ES-I3 (cell line): ENCODE measurements around the gene PROM2.

Experiments used
- H3K36me3 ChIP-seq: 2 replicates; pipeline ENCODE4 v1.6.1; 2013; ENCODE audit warnings: mild to moderate bottlenecking, low read length, control low read depth, moderate library complexity; ENCODE audit not compliant: insufficient read depth
- H3K4me1 ChIP-seq: 2 replicates; pipeline ENCODE4 v1.6.1; 2013; ENCODE audit warnings: mild to moderate bottlenecking, control low read depth, low read length; ENCODE audit not compliant: insufficient read depth
- H3K9ac ChIP-seq: 2 replicates; pipeline ENCODE4 v1.6.1; 2013; ENCODE audit warnings: low read depth, mild to moderate bottlenecking, low read length, moderate library complexity
- H3K9me3 ChIP-seq: 2 replicates; pipeline ENCODE4 v1.6.1; 2013; ENCODE audit warnings: mild to moderate bottlenecking, low read length, moderate library complexity; ENCODE audit not compliant: control insufficient read depth, insufficient read depth

The PROM2 gene

DNA sequence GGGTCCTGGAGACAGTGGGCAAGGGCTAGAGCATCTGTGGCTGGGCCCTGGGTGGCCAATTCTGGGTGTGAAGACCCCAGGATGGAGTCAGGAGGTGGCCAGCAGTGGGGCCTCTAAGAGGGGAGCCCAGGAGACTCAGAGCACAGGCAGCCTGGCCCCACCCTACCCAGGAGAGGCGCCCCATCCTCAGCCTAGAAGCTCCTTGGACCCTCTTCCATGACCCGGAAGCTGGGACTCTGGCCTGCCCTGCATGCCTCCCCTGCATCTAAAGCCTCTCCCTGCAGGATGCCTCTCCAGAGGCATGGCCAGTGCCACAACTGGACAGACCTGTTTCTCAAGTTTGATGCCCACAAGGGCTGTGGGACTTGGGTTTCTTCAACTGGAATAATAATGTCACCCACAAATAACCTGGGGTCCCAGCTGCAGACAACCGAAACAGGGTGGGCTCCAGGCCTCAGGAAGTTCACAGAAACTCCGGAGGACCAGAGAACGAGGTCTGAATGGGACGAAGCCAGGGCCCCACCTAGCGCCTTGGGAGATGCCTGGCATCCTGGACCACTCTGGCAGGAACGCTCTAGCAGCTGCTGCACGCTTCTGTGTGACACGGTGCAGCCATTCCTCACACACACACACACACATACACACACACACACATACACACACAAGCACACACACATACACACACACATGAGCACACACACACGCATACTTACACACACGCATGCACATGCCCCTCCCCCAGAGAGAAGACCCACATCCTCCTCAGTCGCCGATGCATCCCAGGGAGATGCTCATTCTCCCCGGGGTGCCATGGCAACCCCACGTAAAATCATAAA lies 39.3 kb downstream of the PROM2 start:
- Histone ChIP-seq H3K36me3 (no peaks in the 10 kb centered on the region), H3K9me3 (no peaks in the 10 kb centered on the region), H3K9ac (no peak overlapping the region), H3K4me1 (no peaks in the 10 kb centered on the region)

DNA sequence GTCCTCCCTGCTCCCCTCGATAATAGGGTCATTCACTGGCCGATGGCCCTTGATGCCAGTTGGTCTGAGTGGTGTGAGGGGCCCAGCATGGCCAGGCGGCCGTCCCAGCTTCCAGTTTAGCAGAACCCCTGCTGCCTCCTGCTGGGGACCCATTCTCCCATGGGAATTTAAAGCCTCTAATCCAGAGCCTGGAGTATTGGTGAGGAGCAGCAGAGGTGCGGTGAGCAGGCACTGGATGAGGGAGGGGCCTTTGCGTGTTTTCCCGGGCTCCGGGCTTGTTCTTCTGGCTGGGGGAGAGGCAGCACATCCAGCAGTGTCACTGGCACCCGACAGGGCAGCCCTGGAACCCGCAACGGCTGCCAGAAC lies 40.3 kb downstream of the PROM2 start:
- H3K36me3 ChIP-seq, result no peaks in the 10 kb centered on the region
- H3K4me1 ChIP-seq, result no peaks in the 10 kb centered on the region
- no peaks in the 10 kb centered on the region for H3K9me3 ChIP-seq
- no peak overlapping the region for H3K9ac ChIP-seq

DNA sequence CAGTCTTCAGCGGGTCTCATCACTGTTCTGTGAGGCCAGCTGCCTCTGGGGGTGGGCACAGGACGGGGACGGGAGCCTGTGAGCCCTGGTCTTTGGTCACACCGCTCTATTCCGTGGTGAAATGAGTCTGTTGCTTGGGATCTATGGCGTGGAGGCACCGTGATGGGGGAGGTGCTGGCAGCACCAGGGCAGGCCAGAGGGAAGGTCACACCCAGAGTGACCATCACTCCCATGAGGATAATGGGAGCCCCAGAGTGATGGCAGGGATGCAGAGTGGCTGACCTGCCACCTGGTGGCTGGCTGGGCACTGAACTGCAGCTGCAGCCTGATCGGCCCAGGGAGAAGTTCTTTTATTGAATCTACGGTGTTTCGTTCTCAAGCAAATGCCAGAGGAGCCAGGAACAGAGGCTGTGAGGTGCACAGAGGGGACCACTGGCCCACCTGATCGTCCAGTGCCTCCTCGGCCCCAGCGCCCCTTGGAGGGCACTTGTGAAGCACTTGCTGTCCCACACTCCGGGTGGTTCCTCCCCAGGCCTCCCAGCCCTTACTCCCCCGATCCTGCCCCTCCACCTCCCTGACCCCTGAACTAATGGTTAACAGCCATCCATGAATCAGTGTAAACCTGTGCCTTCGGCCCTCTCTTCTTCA lies 40.8 kb downstream of the PROM2 start:
- no peaks in the 10 kb centered on the region for H3K9me3 ChIP-seq

DNA sequence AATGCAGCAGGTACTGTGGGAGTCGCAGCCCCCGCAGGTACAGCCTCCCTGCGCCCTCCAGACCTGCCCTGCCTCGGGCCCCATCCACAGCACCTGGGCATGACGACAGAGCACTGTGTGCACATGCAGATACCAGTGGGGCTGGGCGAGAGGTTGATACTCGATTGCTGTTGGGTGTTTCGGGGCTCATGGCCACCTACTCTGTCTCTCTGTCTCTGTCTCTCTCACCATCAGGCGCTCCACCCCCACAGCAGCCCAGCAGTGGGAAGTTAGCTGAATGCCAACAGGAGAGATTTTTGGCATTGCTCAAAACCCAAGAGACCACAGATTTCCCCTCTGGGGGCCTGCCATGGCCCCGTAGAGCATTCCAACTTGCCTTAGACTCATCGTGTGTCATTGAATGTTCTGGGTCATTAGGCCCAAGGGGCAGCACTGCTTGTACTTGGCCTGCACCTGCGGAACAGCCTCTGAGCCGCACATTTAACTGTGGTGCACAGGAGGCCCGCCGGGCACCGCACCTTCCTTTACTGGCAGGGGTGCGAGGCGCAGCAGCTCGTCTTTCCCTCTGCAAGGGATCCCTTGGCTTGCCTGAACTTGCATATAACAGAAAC lies 41.7 kb downstream of the PROM2 start:
- Histone ChIP-seq H3K36me3 (no peaks in the 10 kb centered on the region), H3K9me3 (no peaks in the 10 kb centered on the region), H3K4me1 (no peaks in the 10 kb centered on the region), H3K9ac (no peak overlapping the region)

More for the DNA sequence above, 40.8 kb downstream of the PROM2 start:
- Histone ChIP-seq H3K9ac (no peak overlapping the region), H3K36me3 (no peaks in the 10 kb centered on the region), H3K4me1 (no peaks in the 10 kb centered on the region)

DNA sequence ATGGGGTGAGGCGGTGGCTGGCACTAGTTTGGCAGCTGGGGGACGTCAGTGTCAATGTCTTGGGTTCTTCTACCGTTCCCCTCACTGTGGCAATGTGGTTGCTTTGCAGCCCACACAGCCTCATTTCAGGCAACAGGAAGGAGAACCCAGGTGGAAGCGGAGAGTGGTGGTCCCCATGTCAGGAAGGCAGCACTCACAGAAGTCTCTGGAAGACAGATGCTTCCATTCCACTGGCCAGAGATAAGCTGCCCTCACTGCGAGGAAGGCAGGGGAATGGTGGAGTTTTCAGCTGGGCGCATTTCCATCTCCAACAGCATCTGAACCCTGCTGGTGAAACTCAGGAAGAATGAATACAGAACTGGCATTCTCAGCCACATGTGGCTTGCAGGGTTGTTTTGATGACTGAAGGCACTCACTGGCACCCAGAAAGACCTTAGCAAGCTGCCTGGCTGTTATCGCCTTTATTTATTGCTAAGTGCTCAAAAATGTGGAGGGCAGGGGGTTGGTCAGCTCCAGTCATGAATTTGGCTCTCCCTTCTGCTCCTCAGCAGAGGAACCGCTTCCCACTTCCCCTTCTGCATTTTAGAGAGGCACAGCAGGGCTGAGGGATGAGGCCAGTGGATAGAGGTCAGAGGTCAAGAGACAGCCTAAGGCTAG lies 42.3 kb downstream of the PROM2 start:
- no peaks in the 10 kb centered on the region for H3K9me3 ChIP-seq
- no peak overlapping the region for H3K9ac ChIP-seq
- no peaks in the 10 kb centered on the region for H3K36me3 ChIP-seq
- H3K4me1 ChIP-seq, result no peaks in the 10 kb centered on the region

DNA sequence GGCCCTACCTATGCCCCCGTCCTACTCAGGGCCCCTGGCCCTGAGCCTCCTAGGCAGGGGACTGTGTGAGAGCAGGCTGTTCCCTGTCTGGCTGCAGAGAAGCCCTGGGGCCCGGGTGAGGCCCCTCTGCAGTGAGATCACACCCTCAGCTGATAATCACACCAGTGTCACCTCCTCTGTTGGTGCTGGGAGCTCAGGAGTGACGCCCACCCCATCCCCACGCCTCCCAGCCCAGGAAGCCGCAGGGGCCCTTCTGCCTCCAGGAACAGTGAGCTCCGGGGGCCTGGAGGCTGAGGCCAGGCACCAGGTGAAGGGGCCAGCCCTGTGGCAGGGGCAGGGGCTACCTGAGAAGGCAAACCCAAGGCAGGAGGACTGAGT lies 42.9 kb downstream of the PROM2 start:
- no peaks in the 10 kb centered on the region for H3K9me3 ChIP-seq
- H3K9ac ChIP-seq, result no peak overlapping the region
- H3K4me1 ChIP-seq, result no peaks in the 10 kb centered on the region
- no peaks in the 10 kb centered on the region for H3K36me3 ChIP-seq

DNA sequence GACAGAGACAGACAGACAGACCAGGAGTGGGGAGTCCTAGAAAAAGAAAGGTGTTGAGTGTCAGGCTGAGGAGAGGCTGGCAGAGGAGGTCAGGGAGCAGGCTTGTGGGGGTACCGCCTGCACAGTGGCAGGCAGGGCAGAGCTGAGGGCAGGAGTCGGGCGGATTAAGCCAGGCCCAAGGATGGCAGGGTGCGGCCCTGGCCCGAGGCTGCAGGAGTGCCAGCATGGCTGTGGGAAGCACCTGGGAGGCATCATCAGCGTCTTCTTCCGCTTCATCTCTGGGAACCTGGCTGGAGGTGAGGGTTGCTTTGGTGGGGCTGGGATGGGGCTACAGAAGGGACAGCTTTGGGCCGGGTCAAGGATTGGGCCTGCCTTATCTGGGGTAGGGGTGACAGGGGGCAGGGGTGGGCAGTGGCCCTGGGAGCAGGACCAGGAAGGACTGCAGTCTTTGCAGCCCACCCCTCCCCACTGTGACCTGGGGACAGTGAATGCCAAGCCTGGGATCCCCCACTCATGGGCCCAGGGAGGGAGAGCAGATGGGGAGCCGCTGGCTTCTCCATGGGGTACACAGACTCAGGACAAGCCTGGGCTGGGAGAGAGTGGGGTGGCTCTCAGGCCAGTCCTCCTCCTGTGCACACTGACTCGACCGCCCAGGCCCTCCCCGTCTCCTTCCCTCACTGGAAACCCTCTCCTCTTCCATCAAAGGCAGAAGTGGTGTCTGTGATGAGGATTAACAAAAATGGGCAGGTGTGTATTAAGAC lies 43.6 kb downstream of the PROM2 start:
- Histone ChIP-seq H3K36me3 (no peaks in the 10 kb centered on the region), H3K9me3 (no peaks in the 10 kb centered on the region), H3K9ac (no peak overlapping the region), H3K4me1 (no peaks in the 10 kb centered on the region)

DNA sequence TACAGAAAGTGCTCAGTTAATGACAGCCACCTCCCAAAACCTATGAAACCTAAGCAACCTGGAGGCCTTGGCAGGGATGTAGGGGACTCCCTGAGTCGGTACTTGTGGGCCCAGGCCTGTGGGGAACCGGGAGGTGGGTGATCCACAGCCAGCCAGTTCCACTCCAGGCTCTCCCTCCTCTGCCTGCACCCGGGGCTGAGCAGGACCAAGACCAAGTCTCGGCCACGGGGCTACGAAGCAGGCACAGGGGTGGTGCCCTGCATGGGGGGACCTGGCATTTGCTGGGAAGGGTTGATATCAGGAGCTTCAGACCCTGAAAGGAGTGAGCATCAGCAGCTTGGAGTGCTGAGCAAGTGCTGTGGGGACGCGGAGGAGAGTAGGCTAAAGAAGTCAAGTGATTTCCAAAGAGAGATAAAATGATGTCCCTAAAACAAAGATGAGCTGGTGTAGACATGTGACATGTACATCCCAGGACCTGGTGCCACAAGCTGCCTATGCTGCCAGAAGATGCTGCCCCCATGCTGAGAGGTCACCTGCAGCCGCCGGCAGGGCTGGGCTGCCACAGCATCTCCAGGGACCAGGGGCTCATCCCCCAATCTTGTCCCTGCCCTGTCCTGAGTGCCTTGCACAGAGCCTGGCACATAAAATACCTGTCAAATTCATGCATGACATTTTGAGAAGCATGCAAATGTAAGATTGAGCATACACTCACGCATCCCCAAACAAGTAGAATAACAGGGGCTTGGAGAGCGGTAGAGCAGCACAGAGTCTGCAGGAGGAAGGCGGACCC lies 44.4 kb downstream of the PROM2 start:
- H3K4me1 ChIP-seq, result no peaks in the 10 kb centered on the region
- H3K36me3 ChIP-seq, result no peaks in the 10 kb centered on the region
- H3K9me3 ChIP-seq, result no peaks in the 10 kb centered on the region
- H3K9ac ChIP-seq, result no peak overlapping the region

DNA sequence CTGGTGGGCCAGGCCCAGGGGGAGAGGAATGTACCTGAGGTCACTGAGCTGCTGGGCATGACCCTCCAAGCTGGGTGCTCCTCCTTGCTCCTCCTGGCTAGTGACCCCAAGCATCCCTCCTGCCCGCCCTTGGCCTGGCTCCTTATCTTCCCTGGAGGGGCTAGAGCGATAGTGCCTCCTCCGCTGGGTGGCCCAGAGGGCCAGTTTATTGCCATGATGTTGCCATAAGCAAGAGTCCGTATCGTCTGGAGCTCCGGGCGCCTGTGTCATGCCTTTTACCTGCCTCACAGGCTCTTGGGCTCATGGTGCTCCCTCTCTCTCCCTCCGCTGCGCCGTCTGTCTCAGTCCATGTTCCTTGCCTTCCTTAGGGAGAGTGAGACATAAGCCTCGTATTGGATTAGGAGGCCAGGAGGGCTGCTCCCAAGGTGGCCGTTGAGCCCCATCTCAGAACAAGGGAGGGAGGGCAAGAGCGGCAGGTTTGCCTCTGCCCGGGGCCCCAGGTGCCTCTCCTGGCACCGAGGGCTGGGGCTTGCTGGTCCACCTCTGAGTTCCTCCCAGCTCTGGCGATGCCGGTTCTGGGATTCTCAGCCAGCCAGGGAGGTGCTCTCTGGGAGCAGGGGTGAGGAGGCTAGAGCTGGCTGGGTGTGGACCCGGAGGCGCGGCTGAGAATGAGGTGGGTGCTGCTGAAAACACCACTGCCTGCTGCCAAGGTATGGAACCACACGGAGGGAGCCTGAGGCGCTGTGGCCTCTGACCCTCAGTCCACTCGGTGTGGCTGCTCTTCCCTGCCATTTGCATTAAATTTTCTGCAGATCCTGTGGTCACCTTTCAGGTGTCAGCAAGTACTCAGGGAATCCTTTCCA lies 45.5 kb downstream of the PROM2 start:
- Histone ChIP-seq H3K4me1 (no peaks in the 10 kb centered on the region), H3K36me3 (no peaks in the 10 kb centered on the region), H3K9me3 (no peaks in the 10 kb centered on the region), H3K9ac (no peak overlapping the region)

DNA sequence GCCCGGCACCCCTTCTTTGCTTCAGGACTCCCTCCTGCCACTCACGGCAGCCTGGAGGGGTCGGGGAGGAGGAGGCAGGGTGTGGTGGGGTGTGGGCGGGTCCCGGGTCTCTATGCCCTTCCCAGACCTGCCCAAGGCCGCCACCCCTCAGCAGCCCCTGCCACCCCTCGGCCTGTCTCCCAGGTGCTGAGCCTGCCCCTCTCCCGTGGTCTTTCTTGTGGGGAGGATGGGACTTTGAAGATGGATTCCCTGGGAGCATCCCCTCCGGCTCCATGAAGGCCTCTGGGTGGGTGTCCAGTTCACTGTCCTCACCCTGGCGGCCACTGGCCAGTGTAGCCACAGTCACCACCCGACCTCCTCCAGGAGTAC lies 46.1 kb downstream of the PROM2 start:
- Histone ChIP-seq H3K9me3 (no peaks in the 10 kb centered on the region), H3K9ac (no peak overlapping the region), H3K4me1 (no peaks in the 10 kb centered on the region), H3K36me3 (no peaks in the 10 kb centered on the region)

DNA sequence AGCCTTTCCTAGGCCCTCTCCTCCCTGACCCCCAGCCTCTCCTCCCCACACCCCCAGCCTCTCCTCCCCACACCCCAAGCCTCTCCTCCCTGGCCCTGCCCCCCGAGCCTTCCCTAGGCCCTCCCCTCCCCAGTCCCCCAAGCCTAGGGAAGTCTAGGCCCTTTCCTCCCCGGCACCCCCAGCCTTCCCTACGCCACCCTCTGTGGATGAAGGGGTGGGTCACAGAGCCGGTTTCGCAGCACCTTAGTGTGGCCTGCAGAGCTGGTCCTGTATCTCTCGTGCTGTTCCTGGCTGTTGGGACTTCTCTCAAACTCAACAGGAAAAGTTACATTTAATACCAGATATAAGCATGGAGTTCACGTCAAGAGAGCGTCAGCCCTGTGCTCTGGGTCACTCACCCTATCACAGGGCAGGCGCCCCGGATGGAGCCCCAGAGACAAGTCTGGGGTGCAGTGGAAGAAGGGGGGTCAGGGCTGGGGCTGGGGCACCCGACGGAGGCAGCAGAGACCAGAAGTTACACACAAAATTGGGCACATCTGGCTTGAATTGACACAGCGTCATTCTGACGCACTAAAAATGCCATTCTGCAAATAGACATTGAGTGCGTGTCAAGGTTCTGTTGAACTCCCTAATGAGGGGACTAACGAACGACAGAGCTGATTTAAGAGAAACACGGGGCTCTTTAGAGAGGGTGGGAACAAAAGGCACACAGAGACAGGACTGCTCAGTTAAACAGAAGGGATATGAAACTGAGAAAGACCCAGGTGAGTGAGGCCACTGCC lies 46.9 kb downstream of the PROM2 start:
- Histone ChIP-seq H3K9ac (no peak overlapping the region), H3K9me3 (no peaks in the 10 kb centered on the region), H3K4me1 (no peaks in the 10 kb centered on the region), H3K36me3 (no peaks in the 10 kb centered on the region)

DNA sequence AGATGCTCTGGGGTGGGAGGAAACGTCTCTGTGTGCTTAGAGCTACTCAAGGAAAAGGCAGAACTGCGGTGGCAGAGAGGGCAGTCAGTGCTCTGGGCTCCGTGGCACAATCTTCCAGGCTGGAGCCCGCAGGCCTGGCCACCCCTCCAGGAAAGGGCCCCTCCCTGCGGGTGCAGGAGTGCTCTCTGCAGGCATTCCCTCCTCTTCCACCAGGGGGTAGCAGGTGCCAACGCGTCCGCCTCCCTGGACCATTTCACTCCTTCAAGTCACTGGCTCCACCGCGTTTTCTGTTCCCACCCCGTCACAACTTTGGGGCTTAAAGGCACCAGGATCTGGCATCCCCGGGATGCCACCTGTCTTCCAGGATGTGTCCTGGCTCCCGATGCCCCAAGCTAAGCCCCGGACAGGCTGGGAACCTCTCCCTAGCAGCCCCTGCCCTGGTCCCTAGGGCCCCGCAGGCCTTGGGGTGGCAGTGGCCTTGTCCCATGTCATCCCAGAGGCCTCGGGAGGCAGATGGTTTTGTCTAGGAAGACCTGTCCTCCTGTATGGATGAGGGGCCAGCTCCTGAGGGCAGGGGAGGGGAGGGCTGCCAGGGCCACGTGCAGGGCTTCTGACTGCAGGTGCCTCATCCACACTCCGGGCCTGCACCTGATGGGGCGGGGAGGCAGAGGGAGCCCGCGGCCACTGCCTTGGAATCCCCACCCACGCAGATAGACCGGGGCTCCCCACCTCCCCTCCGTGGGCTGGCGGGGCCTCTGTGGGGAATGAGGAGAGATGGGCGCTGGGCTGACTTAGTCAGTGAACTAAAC lies 49.3 kb downstream of the PROM2 start:
- Histone ChIP-seq H3K9ac (no peak overlapping the region), H3K9me3 (no peaks in the 10 kb centered on the region), H3K36me3 (no peaks in the 10 kb centered on the region), H3K4me1 (peaks cover 3% of the 10 kb centered on the region; the same call in 1 of the 2 replicates)
